OCI-LY7 (cell line): ENCODE measurements around the gene RCOR1.

Experiments used
- CTCF ChIP-seq: fragments of 200-600 bp; sonication (generic); conservative IDR thresholded peaks from 2 replicates; pipeline ENCODE4 v1.5.1; 2014; ENCODE audit warnings: mild to moderate bottlenecking, antibody characterized with exemption, low read length, moderate library complexity, mixed read lengths
- EZH2phosphoT487 ChIP-seq: fragments of 200-600 bp; sonication (generic); IDR thresholded peaks from 2 replicates; pipeline ENCODE4 v1.6.1; 2018; ENCODE audit warnings: low read depth, borderline replicate concordance, mild to moderate bottlenecking, mixed run types, antibody characterized with exemption, low read length, moderate library complexity, mixed read lengths

- no peak for TF ChIP-seq CTCF
- no peak for TF ChIP-seq EZH2phosphoT487
Measured at GRCh38 chr14:102734436-102734835, 142.0 kb downstream of the RCOR1 start.
